Right renal pelvis (tissue), 4 donors: ENCODE data around the gene DPY19L1. TPM values are rescaled to one million over a fixed set of nuclear protein-coding genes. Genes with fewer than 3 reads are reported as not detected.

Experiments used
- polyA plus RNA-seq, 4 donors: library from polyadenylated mRNA; unstranded; fragments of 120-200 nt; gene quantifications; one replicate each; pipeline ENCODE4 v1.2.1, GENCODE V29; 2013; ENCODE audit not compliant: insufficient read length in 4 of 4

DPY19L1 gene
- polyA plus RNA-seq, 4 donors = 26.2 to 39.9 (median 37.3) TPM

Other genes with a start within 250 kb of the DPY19L1 start
- under 1 TPM in 1 of 4 donors, not detected in 3; 0.16 TPM for gene TBX20, start 216.6 kb upstream of the DPY19L1 start, polyA plus RNA-seq